Hepatocyte (in vitro differentiated cells): ENCODE measurements around the gene AGAP6. TPM values are rescaled to one million over a fixed set of nuclear protein-coding genes. Genes with fewer than 3 reads are reported as not detected.
"Not testable (repeated sequence)": the region's sequence is repeated elsewhere in the genome, so short reads cannot be mapped to it uniquely, and the experiment has no call there.

Experiments
- DNase-seq: peaks from one replicate; pipeline ENCODE4 v3.0.0-alpha.2; 2016; ENCODE audit warnings: low spot score
- H2AFZ ChIP-seq: fragments of 200-600 bp; sonication (generic); 2 replicates; pipeline ENCODE4 v1.6.0; 2016; ENCODE audit warnings: antibody characterized with exemption, mild to moderate bottlenecking
- H3K27ac ChIP-seq: fragments of 200-600 bp; sonication (generic); 2 replicates; pipeline ENCODE4 v1.5.1; 2016; ENCODE audit warnings: mild to moderate bottlenecking
- H3K27me3 ChIP-seq: fragments of 200-600 bp; sonication (generic); 2 replicates; pipeline ENCODE4 v1.6.1; 2016
- H3K36me3 ChIP-seq: fragments of 200-600 bp; sonication (generic); replicated peaks from 2 replicates; pipeline ENCODE4 v1.5.1; 2016; ENCODE audit warnings: low read depth; ENCODE audit not compliant: insufficient read depth
- H3K4me1 ChIP-seq: fragments of 200-600 bp; sonication (generic); 2 replicates; pipeline ENCODE4 v1.5.1; 2016; ENCODE audit warnings: mild to moderate bottlenecking, moderate library complexity; ENCODE audit not compliant: insufficient read depth
- H3K4me2 ChIP-seq: fragments of 200-600 bp; sonication (generic); 2 replicates; pipeline ENCODE4 v1.6.0; 2016
- H3K4me3 ChIP-seq: fragments of 200-600 bp; sonication (generic); 2 replicates; pipeline ENCODE4 v1.5.1; 2016; ENCODE audit warnings: mild to moderate bottlenecking
- H3K79me2 ChIP-seq: fragments of 200-600 bp; sonication (generic); 2 replicates; pipeline ENCODE4 v1.6.0; 2017; ENCODE audit warnings: mild to moderate bottlenecking
- H3K9me2 ChIP-seq: fragments of 200-600 bp; sonication (generic); replicated peaks from 2 replicates; pipeline ENCODE4 v1.6.0; 2017; ENCODE audit warnings: mild to moderate bottlenecking; ENCODE audit not compliant: insufficient read depth
- H3K9me3 ChIP-seq: fragments of 200-600 bp; sonication (generic); 2 replicates; pipeline ENCODE4 v1.5.1; 2016; ENCODE audit warnings: low read depth, mild to moderate bottlenecking
- H4K20me1 ChIP-seq: fragments of 200-600 bp; sonication (generic); 2 replicates; pipeline ENCODE4 v1.6.0; 2016; ENCODE audit warnings: mild to moderate bottlenecking; ENCODE audit not compliant: insufficient read depth, poor library complexity, severe bottlenecking
- WGBS: methylation state at CpG from one replicate; pipeline ENCODE4 v1.1.6; 2016; ENCODE audit warnings: low lambda C conversion rate; ENCODE audit errors: missing lambda C conversion rate; 5-methylcytosine and 5-hydroxymethylcytosine counted together
- polyA plus RNA-seq: library from polyadenylated mRNA; unstranded; fragments of >200 nt; fragmentation: Nextera tagmentation; extraction: Ambion mirVana; gene quantifications from 2 replicates; pipeline ENCODE4 v1.2.1, GENCODE V29; 2016
- small RNA-seq: library from RNA; depleted of rRNA; stranded (forward); fragments of <200 nt; gene quantifications from one replicate; pipeline ENCODE3, GENCODE V24; 2014
- total RNA-seq: library from RNA; depleted of rRNA; stranded (reverse); fragments of >200 nt; gene quantifications from 2 replicates; pipeline ENCODE4 v1.2.3, GENCODE V29; 2014

Gene AGAP6
- total and polyA plus RNA-seq, 2 experiments from 2014 or later = 6.2 to 7.6 TPM

DNA sequence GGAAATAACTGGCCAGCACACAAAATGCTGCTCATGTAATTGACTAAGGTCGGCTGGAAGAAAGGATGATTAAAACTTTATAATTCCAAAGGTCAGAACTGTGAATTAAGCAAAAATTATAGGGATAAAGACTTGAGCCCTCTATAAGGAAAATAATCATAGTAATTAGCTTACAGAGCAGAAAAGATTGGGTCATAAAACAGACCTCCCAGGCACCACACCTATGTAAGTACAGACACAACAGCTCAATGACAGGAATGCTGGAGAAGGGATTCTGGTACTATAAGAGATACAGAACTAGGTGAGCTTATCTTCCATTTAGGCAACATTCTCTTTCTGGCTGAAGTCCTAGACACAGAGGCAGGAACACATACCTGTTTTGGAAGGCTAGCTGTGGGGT, 70.5 kb downstream of the AGAP6 start:
- not testable (repeated sequence) for H3K4me2 ChIP-seq, H2AFZ ChIP-seq, H3K9me3 ChIP-seq, H3K4me1 ChIP-seq, H3K36me3 ChIP-seq, H3K79me2 ChIP-seq, H3K9me2 ChIP-seq, DNase-seq, H3K27me3 ChIP-seq, H3K4me3 ChIP-seq, H4K20me1 ChIP-seq, H3K27ac ChIP-seq
- WGBS = 72% methylated on average over 1 of the region's 1 CpG

DNA sequence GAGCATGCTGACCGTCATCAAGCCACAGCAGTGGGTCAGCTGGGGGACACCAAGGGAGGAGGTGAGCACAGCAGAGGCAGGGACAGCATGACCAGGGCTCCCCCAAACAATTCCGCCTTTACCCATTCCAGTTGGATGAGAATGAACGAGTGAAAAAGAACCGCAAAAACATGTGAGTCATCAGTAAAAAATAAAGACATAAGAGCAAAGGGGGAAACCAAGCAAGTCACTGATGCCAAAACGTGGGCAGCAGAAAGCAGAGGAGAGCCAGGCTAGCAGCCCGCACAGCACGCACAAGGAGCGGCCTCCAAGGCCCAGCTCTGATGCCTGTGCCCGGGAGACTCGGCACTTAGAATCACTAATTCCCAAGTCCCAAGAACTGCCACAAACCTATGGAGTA, 71.7 kb downstream of the AGAP6 start:
- H3K79me2 ChIP-seq, H3K4me1 ChIP-seq, DNase-seq, H3K27me3 ChIP-seq, H4K20me1 ChIP-seq, H3K36me3 ChIP-seq, H3K4me3 ChIP-seq, H3K9me3 ChIP-seq, H3K27ac ChIP-seq, H2AFZ ChIP-seq, H3K9me2 ChIP-seq, H3K4me2 ChIP-seq: not testable (repeated sequence)
- 84% methylated on average over 10 of the region's 10 CpGs for WGBS

Small RNA genes within 50 kb of the gene (small RNA-seq; reads per million reads assigned to genes)
- gene RNA5SP317 = not detected
- gene SNORA74C-2 = not detected

Other genes with a start within 250 kb of the AGAP6 start
- gene OGDHL, start 226.1 kb upstream of the AGAP6 start, total RNA-seq = 9.5 and 12.9 TPM in 2 replicates
- gene OGDHL, start 226.1 kb upstream of the AGAP6 start, polyA plus RNA-seq = 8.0 and 9.3 TPM in 2 replicates
- 27.8 and 33.3 TPM in 2 replicates for gene PARG, start 46.4 kb upstream of the AGAP6 start, total RNA-seq
- 19.0 and 20.4 TPM in 2 replicates for gene PARG, start 46.4 kb upstream of the AGAP6 start, polyA plus RNA-seq
- 16.6 and 18.5 TPM in 2 replicates for gene TIMM23B, start 46.4 kb upstream of the AGAP6 start, total RNA-seq
- 15.0 and 22.6 TPM in 2 replicates for gene TIMM23B, start 46.4 kb upstream of the AGAP6 start, polyA plus RNA-seq
- gene WASHC2A, start 79.5 kb downstream of the AGAP6 start, total RNA-seq = 31.9 and 36.7 TPM in 2 replicates
- 25.9 and 35.5 TPM in 2 replicates for gene WASHC2A, start 79.5 kb downstream of the AGAP6 start, polyA plus RNA-seq